Astrocyte (in vitro differentiated cells and primary cell): ENCODE results near the gene GPR82. TPM values are rescaled to one million over a fixed set of nuclear protein-coding genes. Genes with fewer than 3 reads are reported as not detected.
A peak's percentile ranks its signal among the peaks of the same experiment; 100 is the strongest.

Experiments
- DNase-seq: peaks from one replicate; pipeline ENCODE4 v3.0.0-alpha.2; 2010; ENCODE audit warnings: low read depth
- FAIRE-seq: peaks from 2 replicates; lab custom pipeline; 2011; peaks lifted over from hg19 to GRCh38; lab: Jason Lieb, UNC
- H2AFZ ChIP-seq: 2 replicates; pipeline ENCODE4 v1.6.0; 2012; ENCODE audit warnings: low read depth, low read length, inconsistent platforms
- H3K27ac ChIP-seq: 2 replicates; pipeline ENCODE4 v1.5.1; 2011; ENCODE audit warnings: low read depth, low read length, inconsistent platforms
- H3K27me3 ChIP-seq: 2 replicates; pipeline ENCODE4 v1.6.0; 2011; ENCODE audit warnings: low read length, inconsistent platforms; ENCODE audit not compliant: insufficient read depth
- H3K36me3 ChIP-seq: 2 replicates; pipeline ENCODE4 v1.5.1; 2011; ENCODE audit warnings: low read length, inconsistent platforms; ENCODE audit not compliant: insufficient read depth
- H3K4me1 ChIP-seq: 2 replicates; pipeline ENCODE4 v1.5.1; 2011; ENCODE audit warnings: low read length, inconsistent platforms; ENCODE audit not compliant: insufficient read depth
- H3K4me2 ChIP-seq: 2 replicates; pipeline ENCODE4 v1.6.0; 2012; ENCODE audit warnings: low read length, inconsistent platforms
- H3K4me3 ChIP-seq: 2 replicates; pipeline ENCODE4 v1.5.1; 2011; ENCODE audit warnings: low read depth, mild to moderate bottlenecking, low read length, inconsistent platforms; ENCODE audit not compliant: insufficient read depth
- H3K79me2 ChIP-seq: 2 replicates; pipeline ENCODE4 v1.6.0; 2012; ENCODE audit warnings: mild to moderate bottlenecking, low read length, inconsistent platforms; ENCODE audit not compliant: insufficient read depth
- H3K9ac ChIP-seq: 2 replicates; pipeline ENCODE4 v1.6.0; 2012; ENCODE audit warnings: mild to moderate bottlenecking, low read length, inconsistent platforms
- H3K9me3 ChIP-seq: 2 replicates; pipeline ENCODE4 v1.5.1; 2012; ENCODE audit warnings: low read depth, mild to moderate bottlenecking, low read length, inconsistent platforms; ENCODE audit not compliant: insufficient read depth
- H4K20me1 ChIP-seq: 2 replicates; pipeline ENCODE4 v1.6.0; 2012; ENCODE audit warnings: low read length, inconsistent platforms; ENCODE audit not compliant: insufficient read depth
- H3K27ac Mint-ChIP-seq: one replicate; pipeline ENCODE4 v1.8.0; 2021; ENCODE audit warnings: mild to moderate bottlenecking, mixed read lengths; ENCODE audit not compliant: unreplicated experiment
- H3K27me3 Mint-ChIP-seq: one replicate; pipeline ENCODE4 v1.8.0; 2021; ENCODE audit warnings: low read depth, mixed read lengths; ENCODE audit not compliant: unreplicated experiment
- H3K36me3 Mint-ChIP-seq: one replicate; pipeline ENCODE4 v1.8.0; 2021; ENCODE audit warnings: low read depth, mixed read lengths; ENCODE audit not compliant: unreplicated experiment
- H3K4me1 Mint-ChIP-seq: one replicate; pipeline ENCODE4 v1.8.0; 2021; ENCODE audit warnings: low read depth, mixed read lengths; ENCODE audit not compliant: unreplicated experiment
- H3K4me3 Mint-ChIP-seq: one replicate; pipeline ENCODE4 v1.8.0; 2021; ENCODE audit warnings: mild to moderate bottlenecking, moderate library complexity, mixed read lengths; ENCODE audit not compliant: unreplicated experiment
- H3K9me3 Mint-ChIP-seq: one replicate; pipeline ENCODE4 v1.8.0; 2021; ENCODE audit warnings: mild to moderate bottlenecking, mixed read lengths; ENCODE audit not compliant: unreplicated experiment
- EZH2 ChIP-seq: IDR thresholded peaks from 2 replicates; pipeline ENCODE4 v1.6.1; 2012; ENCODE audit warnings: mild to moderate bottlenecking, low read length, inconsistent platforms; ENCODE audit not compliant: insufficient read depth
- total RNA-seq: library from RNA; stranded (reverse); gene quantifications from 2 replicates; pipeline ENCODE4 v1.2.1, GENCODE V29; 2021
- TF ChIP-seq, protein P1 (sequence below): IDR thresholded peaks from 2 replicates; pipeline ENCODE4 v1.5.1; 2011; ENCODE audit warnings: low read depth, mild to moderate bottlenecking, inconsistent platforms, low read length, moderate library complexity; ENCODE audit not compliant: insufficient read depth

The GPR82 gene
- total RNA-seq, 1 donor from 2014 or later, result not detected

DNA sequence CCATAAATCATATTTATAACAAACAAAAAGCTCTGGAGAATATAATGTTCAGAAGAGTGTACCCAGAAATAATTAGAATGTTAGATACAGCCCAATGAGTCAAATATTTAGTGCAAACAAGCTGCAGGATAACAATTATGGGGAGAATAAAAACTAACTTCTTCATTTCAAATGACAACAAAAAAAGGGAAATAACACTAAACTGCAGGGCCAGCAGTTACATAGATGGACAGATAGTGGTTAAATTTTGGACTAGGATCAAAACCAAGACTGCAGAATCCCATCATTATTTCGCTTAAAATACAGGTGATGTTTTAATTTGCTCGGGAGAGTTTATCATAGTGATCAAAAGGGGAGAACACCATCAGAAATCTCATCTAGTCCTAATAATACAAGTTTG, 35.8 kb upstream of the GPR82 start:
- H2AFZ ChIP-seq, result no peak overlapping the region
- no peaks in the 10 kb centered on the region for H3K27me3 Mint-ChIP-seq
- no peak overlapping the region for H3K27ac ChIP-seq
- no peaks in the 10 kb centered on the region for H3K36me3 Mint-ChIP-seq
- H3K4me1 Mint-ChIP-seq, result no peaks in the 10 kb centered on the region
- no peak overlapping the region for H3K9ac ChIP-seq
- H3K4me3 Mint-ChIP-seq, result no peak overlapping the region
- no peaks in the 10 kb centered on the region for H3K36me3 ChIP-seq
- TF ChIP-seq, protein P1, sequence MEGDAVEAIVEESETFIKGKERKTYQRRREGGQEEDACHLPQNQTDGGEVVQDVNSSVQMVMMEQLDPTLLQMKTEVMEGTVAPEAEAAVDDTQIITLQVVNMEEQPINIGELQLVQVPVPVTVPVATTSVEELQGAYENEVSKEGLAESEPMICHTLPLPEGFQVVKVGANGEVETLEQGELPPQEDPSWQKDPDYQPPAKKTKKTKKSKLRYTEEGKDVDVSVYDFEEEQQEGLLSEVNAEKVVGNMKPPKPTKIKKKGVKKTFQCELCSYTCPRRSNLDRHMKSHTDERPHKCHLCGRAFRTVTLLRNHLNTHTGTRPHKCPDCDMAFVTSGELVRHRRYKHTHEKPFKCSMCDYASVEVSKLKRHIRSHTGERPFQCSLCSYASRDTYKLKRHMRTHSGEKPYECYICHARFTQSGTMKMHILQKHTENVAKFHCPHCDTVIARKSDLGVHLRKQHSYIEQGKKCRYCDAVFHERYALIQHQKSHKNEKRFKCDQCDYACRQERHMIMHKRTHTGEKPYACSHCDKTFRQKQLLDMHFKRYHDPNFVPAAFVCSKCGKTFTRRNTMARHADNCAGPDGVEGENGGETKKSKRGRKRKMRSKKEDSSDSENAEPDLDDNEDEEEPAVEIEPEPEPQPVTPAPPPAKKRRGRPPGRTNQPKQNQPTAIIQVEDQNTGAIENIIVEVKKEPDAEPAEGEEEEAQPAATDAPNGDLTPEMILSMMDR, result no peak
- no peak for TF ChIP-seq EZH2
- no peak overlapping the region for H3K4me3 ChIP-seq
- no peaks in the 10 kb centered on the region for H4K20me1 ChIP-seq
- no peaks in the 10 kb centered on the region for H3K27me3 ChIP-seq
- H3K79me2 ChIP-seq, result no peaks in the 10 kb centered on the region
- no peaks in the 10 kb centered on the region for H3K9me3 Mint-ChIP-seq
- H3K9me3 ChIP-seq, result no peaks in the 10 kb centered on the region
- FAIRE-seq (peak; percentile 97), DNase-seq (no peak)
- no peak overlapping the region for H3K27ac Mint-ChIP-seq
- H3K4me1 ChIP-seq, result no peaks in the 10 kb centered on the region
- H3K4me2 ChIP-seq, result no peak overlapping the region

DNA sequence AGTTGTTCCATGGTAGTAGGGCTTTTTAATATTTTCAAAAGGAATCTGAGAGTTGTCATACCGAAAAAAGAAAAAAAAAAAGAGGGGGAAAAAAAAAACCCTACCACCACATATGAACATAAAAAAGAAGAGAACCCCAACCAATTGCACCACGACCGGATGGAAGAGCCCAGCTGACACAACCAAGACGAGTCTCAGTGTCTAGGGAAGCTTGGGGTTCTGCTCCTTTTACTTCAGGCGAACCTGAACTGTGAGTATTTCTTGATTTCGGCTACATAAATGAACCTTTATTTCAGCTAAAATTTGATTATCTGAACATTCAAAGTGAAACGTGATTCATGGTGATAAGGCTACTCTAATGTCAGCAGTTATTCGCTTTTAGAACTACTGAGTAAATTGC, 35.1 kb upstream of the GPR82 start, which contains the start of gene GPR34:
TSS of gene GPR34 (plus strand) at position 139 of the 400 bp plus-strand sequence. CDS start 6,661 bp downstream, outside the sequence.
- H3K27me3 ChIP-seq, result no peaks in the 10 kb centered on the region
- Mint-ChIP-seq H3K27me3 (no peaks in the 10 kb centered on the region), H3K4me1 (no peaks in the 10 kb centered on the region)

DNA sequence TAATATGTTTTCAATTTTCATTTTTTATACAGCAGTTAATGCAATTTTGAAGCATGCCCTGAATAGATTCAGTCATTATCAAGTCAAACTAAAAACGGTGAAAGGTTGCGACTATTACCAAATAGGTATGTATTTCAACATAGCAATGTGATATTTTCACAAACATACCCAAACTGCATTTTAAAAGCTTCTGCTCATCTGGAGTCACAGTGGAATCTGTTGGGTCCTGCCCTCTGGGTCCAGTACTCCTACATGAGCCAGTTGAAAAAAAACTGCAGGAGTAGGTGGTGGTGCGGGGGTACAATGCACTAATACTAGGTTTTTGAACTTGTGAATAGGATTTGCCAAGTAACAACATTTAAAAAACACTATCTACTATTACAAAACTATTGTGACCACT, 34.3 kb upstream of the GPR82 start:
- Mint-ChIP-seq H3K9me3 (no peaks in the 10 kb centered on the region), H3K36me3 (no peaks in the 10 kb centered on the region)
- peak; percentile 54 for FAIRE-seq

More for the DNA sequence above, 35.1 kb upstream of the GPR82 start, which contains the start of gene GPR34:
- no peak for DNase-seq
- H3K27ac ChIP-seq, result no peak within 1 kb of the TSS
- no peaks in the 10 kb centered on the region for H3K36me3 ChIP-seq
- no peaks in the 10 kb centered on the region for H3K79me2 ChIP-seq
- H2AFZ ChIP-seq, result no peak within 1 kb of the TSS
- no peak for TF ChIP-seq EZH2
- TF ChIP-seq, protein P1, result no peak
- no peaks in the 10 kb centered on the region for H3K9me3 ChIP-seq
- H3K4me1 ChIP-seq, result no peaks in the 10 kb centered on the region
- Mint-ChIP-seq H3K36me3 (no peaks in the 10 kb centered on the region), H3K27ac (no peak within 1 kb of the TSS), H3K9me3 (no peaks in the 10 kb centered on the region), H3K4me3 (no peak within 1 kb of the TSS)
- no peak within 1 kb of the TSS for H3K4me3 ChIP-seq
- H3K9ac ChIP-seq, result no peak within 1 kb of the TSS
- H3K4me2 ChIP-seq, result no peak within 1 kb of the TSS
- no peak for FAIRE-seq
- H4K20me1 ChIP-seq, result no peaks in the 10 kb centered on the region

More for the DNA sequence above, 34.3 kb upstream of the GPR82 start:
- no peaks in the 10 kb centered on the region for H3K36me3 ChIP-seq
- H3K4me3 ChIP-seq, result no peak overlapping the region
- H2AFZ ChIP-seq, result no peak overlapping the region
- H4K20me1 ChIP-seq, result no peaks in the 10 kb centered on the region
- H3K27ac ChIP-seq, result no peak overlapping the region
- H3K27me3 ChIP-seq, result no peaks in the 10 kb centered on the region
- H3K4me2 ChIP-seq, result no peak overlapping the region
- TF ChIP-seq EZH2, result no peak
- TF ChIP-seq, protein P1, result no peak
- Mint-ChIP-seq H3K27me3 (no peaks in the 10 kb centered on the region), H3K27ac (no peak overlapping the region), H3K4me3 (no peak overlapping the region), H3K4me1 (no peaks in the 10 kb centered on the region)
- H3K9ac ChIP-seq, result no peak overlapping the region
- no peaks in the 10 kb centered on the region for H3K4me1 ChIP-seq
- H3K79me2 ChIP-seq, result no peaks in the 10 kb centered on the region
- no peak for DNase-seq
- no peaks in the 10 kb centered on the region for H3K9me3 ChIP-seq
